Panc1 (cell line): ENCODE measurements around the gene PCDHGA1. TPM values are rescaled to one million over a fixed set of nuclear protein-coding genes. Genes with fewer than 3 reads are reported as not detected.

Source experiments
- ATAC-seq: fragments of 200-7000 bp; cut with Tn5 transposase; 2 replicates; pipeline ENCODE4 v1.9.1; 2020; ENCODE audit warnings: mild to moderate bottlenecking, moderate library complexity
- BruUV-seq: library from RNA; stranded (reverse); fragments of 400-500 nt; replicated peaks from 2 replicates; lab custom pipeline; 2021; lab: Mats Ljungman, UMichigan
- CTCF ChIA-PET: fragments of 300-600 bp; sonication (Branson Sonifier 250); formaldehyde crosslinking; loops from one replicate; lab custom pipeline; 2022; ENCODE audit warnings: antibody characterized with exemption; lab: Charles Lee
- POLR2A ChIA-PET: fragments of 300-600 bp; sonication (Branson Sonifier 250); formaldehyde crosslinking; loops from one replicate; lab custom pipeline; 2022; ENCODE audit warnings: antibody characterized with exemption; lab: Charles Lee
- DNase-seq: peaks from one replicate; pipeline ENCODE4 v3.0.0-alpha.2; 2010; ENCODE audit warnings: low read depth, low spot score
- H3K27ac ChIP-seq: 2 replicates; pipeline ENCODE4 v1.5.1; 2011; ENCODE audit warnings: mild to moderate bottlenecking, low read length, inconsistent platforms
- H3K27me3 ChIP-seq: fragments of 200-500 bp; sonication (Bioruptor generic); 2 replicates; pipeline ENCODE4 v1.6.0; 2014; ENCODE audit warnings: low read length, inconsistent platforms; ENCODE audit not compliant: control insufficient read depth, insufficient read depth
- H3K36me3 ChIP-seq: fragments of 200-500 bp; sonication (Bioruptor generic); 2 replicates; pipeline ENCODE4 v1.5.1; 2014; ENCODE audit warnings: inconsistent platforms, mild to moderate bottlenecking, low read length, moderate library complexity; ENCODE audit not compliant: control insufficient read depth, insufficient read depth
- H3K4me1 ChIP-seq: 2 replicates; pipeline ENCODE4 v1.5.1; 2011; ENCODE audit warnings: inconsistent platforms, mild to moderate bottlenecking, low read length, moderate library complexity; ENCODE audit not compliant: control insufficient read depth, insufficient read depth
- H3K4me3 ChIP-seq, 2 experiments: 2 replicates each; pipeline ENCODE4 v1.5.1; 2011 to 2012; ENCODE audit warnings: low read depth in 2 of 2, low read length in 2 of 2, mild to moderate bottlenecking in 2 of 2, inconsistent platforms in 1 of 2, moderate library complexity in 1 of 2
- H3K9me3 ChIP-seq: fragments of 200-500 bp; sonication (Bioruptor generic); 2 replicates; pipeline ENCODE4 v1.5.1; 2014; ENCODE audit warnings: low read depth, mild to moderate bottlenecking, inconsistent platforms, low read length, moderate library complexity; ENCODE audit not compliant: control insufficient read depth, insufficient read depth
- POLR2AphosphoS5 ChIP-seq: IDR thresholded peaks from 2 replicates; pipeline ENCODE4 v1.6.1; 2012; ENCODE audit warnings: mild to moderate bottlenecking, low read depth, low read length, moderate library complexity
- SIN3A ChIP-seq: IDR thresholded peaks from 2 replicates; pipeline ENCODE4 v1.6.1; 2012; ENCODE audit warnings: low read depth, mild to moderate bottlenecking, low read length, moderate library complexity, borderline replicate concordance; ENCODE audit not compliant: insufficient read depth
- TCF7L2 ChIP-seq: IDR thresholded peaks from 2 replicates; pipeline ENCODE4 v1.6.1; 2011; ENCODE audit warnings: mild to moderate bottlenecking, low read depth, low read length, inconsistent platforms
- in situ Hi-C: cut with HindIII; loops from 2 replicates; pipeline ENCODE4 v1.10.0; 2016; ENCODE audit warnings: low sequenced_read_pairs, low pct_unique_long_range_greater_than_20kb
- intact Hi-C: fragments of 100-400 bp; cut with micrococcal nuclease; formaldehyde crosslinking; loops from one replicate; pipeline ENCODE4 v1.10.0; 2022; ENCODE audit not compliant: unreplicated experiment
- total RNA-seq: library from RNA; stranded (reverse); gene quantifications from one replicate; pipeline ENCODE4 v1.2.1, GENCODE V29; 2021; ENCODE audit not compliant: unreplicated experiment
- TF ChIP-seq, protein P1 (sequence below), 2 experiments: IDR thresholded peaks; 2 replicates each; pipeline ENCODE4 v1.6.1; 2011 to 2012; ENCODE audit warnings: low read depth in 2 of 2, control low read depth in 1 of 2, low read length in 1 of 2, mild to moderate bottlenecking in 1 of 2, moderate library complexity in 1 of 2; ENCODE audit not compliant: insufficient read depth in 1 of 2
- TF ChIP-seq, protein P2 (sequence below): fragments of 450-650 bp; IDR thresholded peaks from 2 replicates; pipeline ENCODE4 v1.5.1; 2017; ENCODE audit warnings: mild to moderate bottlenecking

The PCDHGA1 gene
- total RNA-seq, 1 experiment from 2014 or later = 0.92 TPM

DNA sequence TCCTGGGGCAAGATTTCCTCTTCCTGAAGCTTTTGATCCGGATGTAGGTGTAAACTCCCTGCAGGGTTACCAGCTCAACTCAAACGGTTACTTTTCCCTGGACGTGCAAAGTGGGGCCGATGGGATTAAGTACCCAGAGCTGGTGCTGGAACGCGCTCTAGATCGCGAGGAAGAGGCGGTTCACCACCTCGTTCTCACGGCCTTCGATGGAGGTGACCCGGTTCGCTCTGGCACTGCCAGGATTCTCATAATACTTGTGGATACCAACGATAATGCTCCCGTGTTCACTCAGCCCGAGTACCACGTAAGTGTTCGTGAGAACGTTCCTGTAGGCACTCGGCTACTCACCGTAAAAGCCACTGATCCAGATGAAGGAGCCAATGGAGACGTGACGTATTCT, 25.3 kb downstream of the PCDHGA1 start:
- ChIA-PET POLR2A (no interaction called here), CTCF (interaction anchor here (0.8 kb wide), 1 partner anchor 202 kb away, joined by 3 read pairs; no protein-coding TSS in a partner anchor)
- Histone ChIP-seq H3K27me3 (no peaks in the 10 kb centered on the region; the same call in 1 of the 2 replicates), H3K4me3 (no peak overlapping the region), H3K27ac (no peak overlapping the region), H3K36me3 (no peaks in the 10 kb centered on the region), H3K9me3 (no peaks in the 10 kb centered on the region), H3K4me1 (no peaks in the 10 kb centered on the region)
- intact Hi-C loops = loop anchor here (10.0 kb wide), 1 partner anchor 169 kb away; no protein-coding TSS in a partner anchor
- ATAC-seq (no peak), DNase-seq (no peak)
- no TSS peak for BruUV-seq
- in situ Hi-C loops = no loop called here
- no peak for TF ChIP-seq POLR2AphosphoS5
- TF ChIP-seq, protein P1, sequence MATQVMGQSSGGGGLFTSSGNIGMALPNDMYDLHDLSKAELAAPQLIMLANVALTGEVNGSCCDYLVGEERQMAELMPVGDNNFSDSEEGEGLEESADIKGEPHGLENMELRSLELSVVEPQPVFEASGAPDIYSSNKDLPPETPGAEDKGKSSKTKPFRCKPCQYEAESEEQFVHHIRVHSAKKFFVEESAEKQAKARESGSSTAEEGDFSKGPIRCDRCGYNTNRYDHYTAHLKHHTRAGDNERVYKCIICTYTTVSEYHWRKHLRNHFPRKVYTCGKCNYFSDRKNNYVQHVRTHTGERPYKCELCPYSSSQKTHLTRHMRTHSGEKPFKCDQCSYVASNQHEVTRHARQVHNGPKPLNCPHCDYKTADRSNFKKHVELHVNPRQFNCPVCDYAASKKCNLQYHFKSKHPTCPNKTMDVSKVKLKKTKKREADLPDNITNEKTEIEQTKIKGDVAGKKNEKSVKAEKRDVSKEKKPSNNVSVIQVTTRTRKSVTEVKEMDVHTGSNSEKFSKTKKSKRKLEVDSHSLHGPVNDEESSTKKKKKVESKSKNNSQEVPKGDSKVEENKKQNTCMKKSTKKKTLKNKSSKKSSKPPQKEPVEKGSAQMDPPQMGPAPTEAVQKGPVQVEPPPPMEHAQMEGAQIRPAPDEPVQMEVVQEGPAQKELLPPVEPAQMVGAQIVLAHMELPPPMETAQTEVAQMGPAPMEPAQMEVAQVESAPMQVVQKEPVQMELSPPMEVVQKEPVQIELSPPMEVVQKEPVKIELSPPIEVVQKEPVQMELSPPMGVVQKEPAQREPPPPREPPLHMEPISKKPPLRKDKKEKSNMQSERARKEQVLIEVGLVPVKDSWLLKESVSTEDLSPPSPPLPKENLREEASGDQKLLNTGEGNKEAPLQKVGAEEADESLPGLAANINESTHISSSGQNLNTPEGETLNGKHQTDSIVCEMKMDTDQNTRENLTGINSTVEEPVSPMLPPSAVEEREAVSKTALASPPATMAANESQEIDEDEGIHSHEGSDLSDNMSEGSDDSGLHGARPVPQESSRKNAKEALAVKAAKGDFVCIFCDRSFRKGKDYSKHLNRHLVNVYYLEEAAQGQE (IDR thresholded peaks at IDR 0.05; ENCODE audit: insufficient read depth in 1 of 2, low read depth in 2 of 2, low read length in 1 of 2) = no peak
- TF ChIP-seq, protein P2, sequence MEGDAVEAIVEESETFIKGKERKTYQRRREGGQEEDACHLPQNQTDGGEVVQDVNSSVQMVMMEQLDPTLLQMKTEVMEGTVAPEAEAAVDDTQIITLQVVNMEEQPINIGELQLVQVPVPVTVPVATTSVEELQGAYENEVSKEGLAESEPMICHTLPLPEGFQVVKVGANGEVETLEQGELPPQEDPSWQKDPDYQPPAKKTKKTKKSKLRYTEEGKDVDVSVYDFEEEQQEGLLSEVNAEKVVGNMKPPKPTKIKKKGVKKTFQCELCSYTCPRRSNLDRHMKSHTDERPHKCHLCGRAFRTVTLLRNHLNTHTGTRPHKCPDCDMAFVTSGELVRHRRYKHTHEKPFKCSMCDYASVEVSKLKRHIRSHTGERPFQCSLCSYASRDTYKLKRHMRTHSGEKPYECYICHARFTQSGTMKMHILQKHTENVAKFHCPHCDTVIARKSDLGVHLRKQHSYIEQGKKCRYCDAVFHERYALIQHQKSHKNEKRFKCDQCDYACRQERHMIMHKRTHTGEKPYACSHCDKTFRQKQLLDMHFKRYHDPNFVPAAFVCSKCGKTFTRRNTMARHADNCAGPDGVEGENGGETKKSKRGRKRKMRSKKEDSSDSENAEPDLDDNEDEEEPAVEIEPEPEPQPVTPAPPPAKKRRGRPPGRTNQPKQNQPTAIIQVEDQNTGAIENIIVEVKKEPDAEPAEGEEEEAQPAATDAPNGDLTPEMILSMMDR = no peak
- TF ChIP-seq TCF7L2 = no peak
- no peak for TF ChIP-seq SIN3A

DNA sequence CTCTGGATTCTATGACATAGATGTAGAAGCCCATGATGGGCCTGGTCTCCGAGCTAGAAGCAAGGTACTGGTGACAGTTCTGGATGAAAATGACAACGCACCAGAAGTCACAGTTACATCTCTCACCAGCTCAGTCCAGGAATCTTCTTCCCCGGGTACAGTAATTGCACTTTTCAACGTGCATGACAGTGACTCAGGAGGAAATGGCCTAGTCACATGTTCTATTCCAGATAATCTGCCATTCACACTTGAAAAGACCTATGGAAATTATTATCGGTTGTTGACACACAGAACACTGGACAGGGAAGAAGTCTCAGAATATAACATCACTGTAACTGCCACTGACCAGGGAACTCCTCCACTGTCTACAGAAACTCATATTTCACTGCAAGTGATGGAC, 25.8 kb downstream of the PCDHGA1 start:
- in situ Hi-C loops = no loop called here
- no TSS peak for BruUV-seq
- H3K4me3 ChIP-seq = no peak overlapping the region
- no peak for TF ChIP-seq POLR2AphosphoS5
- TF ChIP-seq, protein P2 = no peak
- TF ChIP-seq SIN3A = no peak
- TF ChIP-seq, protein P1 (IDR thresholded peaks at IDR 0.05; ENCODE audit: insufficient read depth in 1 of 2, low read depth in 2 of 2, low read length in 1 of 2) = no peak
- TF ChIP-seq TCF7L2 = no peak
- H3K27me3 ChIP-seq = no peaks in the 10 kb centered on the region
- no peak overlapping the region for H3K27ac ChIP-seq
- POLR2A ChIA-PET = no interaction called here
- no peak for DNase-seq
- intact Hi-C loops = loop anchor here (10.0 kb wide), 1 partner anchor 169 kb away; no protein-coding TSS in a partner anchor
- no peak for ATAC-seq
- H3K4me1 ChIP-seq = no peaks in the 10 kb centered on the region
- no peaks in the 10 kb centered on the region for H3K9me3 ChIP-seq
- H3K36me3 ChIP-seq = no peaks in the 10 kb centered on the region
- CTCF ChIA-PET = interaction anchor here (0.8 kb wide), 1 partner anchor 202 kb away, joined by 3 read pairs; no protein-coding TSS in a partner anchor
